ENCODE measurements around the gene ZFP82.

The ZFP82 gene

DNA sequence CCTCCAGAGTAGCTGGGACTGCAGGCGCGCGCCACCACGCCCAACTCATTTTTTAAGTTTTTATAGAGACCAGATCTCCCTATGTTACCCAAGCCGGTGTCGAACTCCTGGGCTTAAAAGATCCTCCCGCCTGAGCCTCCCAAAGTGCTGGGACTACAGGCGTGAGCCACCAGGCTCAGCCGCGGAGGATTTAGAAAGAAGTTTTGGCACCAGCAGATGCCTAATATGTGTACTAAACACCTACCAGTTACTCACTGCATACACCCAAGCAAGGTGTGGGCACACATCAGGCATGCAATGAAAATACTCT lies 39.0 kb downstream of the ZFP82 start:
- TF ChIP-seq, protein P1, sequence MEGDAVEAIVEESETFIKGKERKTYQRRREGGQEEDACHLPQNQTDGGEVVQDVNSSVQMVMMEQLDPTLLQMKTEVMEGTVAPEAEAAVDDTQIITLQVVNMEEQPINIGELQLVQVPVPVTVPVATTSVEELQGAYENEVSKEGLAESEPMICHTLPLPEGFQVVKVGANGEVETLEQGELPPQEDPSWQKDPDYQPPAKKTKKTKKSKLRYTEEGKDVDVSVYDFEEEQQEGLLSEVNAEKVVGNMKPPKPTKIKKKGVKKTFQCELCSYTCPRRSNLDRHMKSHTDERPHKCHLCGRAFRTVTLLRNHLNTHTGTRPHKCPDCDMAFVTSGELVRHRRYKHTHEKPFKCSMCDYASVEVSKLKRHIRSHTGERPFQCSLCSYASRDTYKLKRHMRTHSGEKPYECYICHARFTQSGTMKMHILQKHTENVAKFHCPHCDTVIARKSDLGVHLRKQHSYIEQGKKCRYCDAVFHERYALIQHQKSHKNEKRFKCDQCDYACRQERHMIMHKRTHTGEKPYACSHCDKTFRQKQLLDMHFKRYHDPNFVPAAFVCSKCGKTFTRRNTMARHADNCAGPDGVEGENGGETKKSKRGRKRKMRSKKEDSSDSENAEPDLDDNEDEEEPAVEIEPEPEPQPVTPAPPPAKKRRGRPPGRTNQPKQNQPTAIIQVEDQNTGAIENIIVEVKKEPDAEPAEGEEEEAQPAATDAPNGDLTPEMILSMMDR (conservative IDR thresholded peaks at IDR 0.05; ENCODE audit: low read length): no peak
- TF ChIP-seq EZH2phosphoT487 (IDR thresholded peaks at IDR 0.05; ENCODE audit: borderline replicate concordance): no peak
- Histone ChIP-seq H2AFZ (ENCODE audit: low read length) (peak overlapping the region; percentile 99), H3K79me2 (ENCODE audit: insufficient read depth, low read length) (peaks cover 24% of the 10 kb centered on the region; the same call in 1 of the 2 replicates), H3K9me2 (replicated peaks; ENCODE audit: low read depth, low read length) (no peaks in the 10 kb centered on the region), H4K20me1 (ENCODE audit: insufficient read depth, low read length, poor library complexity, severe bottlenecking) (peaks cover 12% of the 10 kb centered on the region), H3K4me2 (ENCODE audit: low read depth, low read length, poor library complexity, severe bottlenecking) (peak overlapping the region; percentile 88), H3K36me3 (ENCODE audit: insufficient read depth, low read length) (no peaks in the 10 kb centered on the region), H3K9ac (ENCODE audit: low read depth, low read length, poor library complexity, severe bottlenecking) (peak overlapping the region; percentile 76), H3K9me3 (ENCODE audit: insufficient read depth, low read depth, low read length) (no peaks in the 10 kb centered on the region), H3F3A (ENCODE audit: low read depth) (no peaks in the 10 kb centered on the region), H3K27me3 (ENCODE audit: insufficient read depth, low read length, poor library complexity, severe bottlenecking) (no peaks in the 10 kb centered on the region), H3K4me3 (ENCODE audit: low read length, poor library complexity, severe bottlenecking) (peak overlapping the region; percentile 91), H3K4me1 (ENCODE audit: insufficient read depth, low read length, poor library complexity, severe bottlenecking) (peaks cover 12% of the 10 kb centered on the region)

DNA sequence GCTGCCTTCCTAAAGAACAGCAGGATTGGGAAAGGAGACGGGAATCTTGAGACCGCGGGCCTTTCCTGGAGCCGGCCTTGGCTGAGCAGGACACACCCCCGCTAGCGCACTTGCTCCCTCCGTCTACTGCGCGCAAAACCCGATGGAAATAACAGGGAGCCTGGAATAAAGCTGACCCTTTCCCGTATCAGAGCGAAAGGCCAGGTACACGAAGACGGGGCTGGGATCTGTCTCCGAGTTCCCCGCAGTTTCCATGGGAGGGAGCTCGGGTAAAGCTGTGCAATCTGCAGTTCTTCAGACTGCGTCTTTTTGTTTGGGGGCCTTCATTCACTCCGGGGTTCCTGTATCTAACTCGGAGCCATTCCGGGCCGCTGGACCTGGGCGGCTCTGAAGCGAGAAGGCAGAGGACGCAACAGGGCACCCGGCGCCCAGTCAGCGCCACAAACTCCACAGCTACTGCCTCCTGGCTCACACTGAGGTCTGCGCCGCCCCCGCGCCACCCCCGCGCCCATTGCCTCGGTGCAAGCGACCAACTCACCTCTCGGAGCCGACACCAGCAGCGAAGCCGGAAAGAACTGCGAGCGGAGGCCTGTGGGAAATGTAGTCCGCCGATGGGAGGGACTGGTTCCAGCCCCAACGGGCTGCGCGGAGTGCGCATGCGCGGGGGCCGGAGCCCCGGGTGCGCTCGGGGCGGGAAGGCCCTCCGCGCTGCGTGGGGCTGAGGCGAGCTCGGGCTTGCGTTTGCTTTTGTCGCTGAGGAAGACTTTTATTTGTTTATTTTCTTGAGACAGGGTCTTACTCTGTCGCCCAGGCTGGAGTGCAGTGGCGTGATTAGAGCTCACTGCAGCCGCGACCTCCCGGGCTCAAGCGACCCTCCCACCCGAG lies 39.6 kb downstream of the ZFP82 start, which contains the start of gene ZFP14:
Gene ZFP14, minus strand, starts transcription at position 577 of the 885 bp plus-strand sequence. CDS start 11,309 bp downstream, outside the sequence.
- Histone ChIP-seq H3K79me2 (ENCODE audit: insufficient read depth, low read length) (peaks cover 24% of the 10 kb centered on the region; the same call in 1 of the 2 replicates), H3K4me1 (ENCODE audit: insufficient read depth, low read length, poor library complexity, severe bottlenecking) (peaks cover 12% of the 10 kb centered on the region), H3F3A (ENCODE audit: low read depth) (no peaks in the 10 kb centered on the region), H2AFZ (ENCODE audit: low read length) (peak within 1 kb of the TSS; percentile 99), H3K9me2 (replicated peaks; ENCODE audit: low read depth, low read length) (no peaks in the 10 kb centered on the region), H3K27me3 (ENCODE audit: insufficient read depth, low read length, poor library complexity, severe bottlenecking) (no peaks in the 10 kb centered on the region), H3K4me3 (ENCODE audit: low read length, poor library complexity, severe bottlenecking) (peak within 1 kb of the TSS; percentile 91), H3K4me2 (ENCODE audit: low read depth, low read length, poor library complexity, severe bottlenecking) (peak within 1 kb of the TSS; percentile 88), H3K9me3 (ENCODE audit: insufficient read depth, low read depth, low read length) (no peaks in the 10 kb centered on the region), H3K9ac (ENCODE audit: low read depth, low read length, poor library complexity, severe bottlenecking) (peak within 1 kb of the TSS; percentile 76), H4K20me1 (ENCODE audit: insufficient read depth, low read length, poor library complexity, severe bottlenecking) (peaks cover 12% of the 10 kb centered on the region), H3K36me3 (ENCODE audit: insufficient read depth, low read length) (no peaks in the 10 kb centered on the region)
- TF ChIP-seq, protein P1 (conservative IDR thresholded peaks at IDR 0.05; ENCODE audit: low read length): peak; percentile 47
- no peak for TF ChIP-seq EZH2phosphoT487 (IDR thresholded peaks at IDR 0.05; ENCODE audit: borderline replicate concordance)

DNA sequence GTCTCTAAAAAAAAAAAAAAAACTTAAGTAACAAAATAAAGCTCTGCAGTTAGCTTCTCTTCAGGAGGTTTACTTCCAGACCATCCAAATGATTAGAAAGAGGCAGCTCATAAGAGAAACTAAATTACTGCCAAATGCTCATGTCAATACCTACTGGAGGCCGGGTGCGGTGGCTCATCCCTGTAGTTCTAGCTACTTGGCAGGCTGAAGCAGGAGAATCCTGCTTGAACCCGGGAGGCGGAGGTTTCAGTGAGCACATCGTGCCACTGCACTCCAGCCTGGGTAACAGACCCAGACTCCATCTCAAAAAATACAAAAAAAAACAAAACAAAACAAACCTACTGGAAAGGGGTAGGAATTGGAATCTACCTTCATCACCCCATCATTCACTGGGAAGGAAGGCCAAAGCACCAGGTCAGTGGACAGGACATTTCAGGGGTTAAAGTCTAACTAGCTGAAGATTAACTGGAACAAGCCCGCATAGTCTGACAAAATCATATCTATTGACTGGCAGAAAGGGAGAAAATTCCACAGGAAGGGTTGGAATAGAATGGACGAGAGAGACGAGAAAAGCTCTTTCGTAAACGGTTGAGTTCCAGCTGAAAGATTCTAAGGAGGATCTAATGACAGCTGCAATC lies 40.8 kb downstream of the ZFP82 start:
- peak overlapping the region; percentile 91 for H3K4me3 ChIP-seq (ENCODE audit: low read length, poor library complexity, severe bottlenecking)
- H2AFZ ChIP-seq (ENCODE audit: low read length): no peak overlapping the region

More for the DNA sequence above, 40.8 kb downstream of the ZFP82 start:
- Histone ChIP-seq H4K20me1 (ENCODE audit: insufficient read depth, low read length, poor library complexity, severe bottlenecking) (peaks cover 12% of the 10 kb centered on the region), H3K9ac (ENCODE audit: low read depth, low read length, poor library complexity, severe bottlenecking) (peak overlapping the region; percentile 76), H3K9me3 (ENCODE audit: insufficient read depth, low read depth, low read length) (no peaks in the 10 kb centered on the region), H3K79me2 (ENCODE audit: insufficient read depth, low read length) (peaks cover 27% of the 10 kb centered on the region; the same call in 1 of the 2 replicates), H3F3A (ENCODE audit: low read depth) (no peaks in the 10 kb centered on the region), H3K36me3 (ENCODE audit: insufficient read depth, low read length) (no peaks in the 10 kb centered on the region), H3K4me1 (ENCODE audit: insufficient read depth, low read length, poor library complexity, severe bottlenecking) (peaks cover 12% of the 10 kb centered on the region), H3K27me3 (ENCODE audit: insufficient read depth, low read length, poor library complexity, severe bottlenecking) (no peaks in the 10 kb centered on the region), H3K9me2 (replicated peaks; ENCODE audit: low read depth, low read length) (no peaks in the 10 kb centered on the region), H3K4me2 (ENCODE audit: low read depth, low read length, poor library complexity, severe bottlenecking) (peak overlapping the region; percentile 88)
- TF ChIP-seq, protein P1 (conservative IDR thresholded peaks at IDR 0.05; ENCODE audit: low read length): no peak
- no peak for TF ChIP-seq EZH2phosphoT487 (IDR thresholded peaks at IDR 0.05; ENCODE audit: borderline replicate concordance)

All from Loucy (cell line).